Measurements from ENCODE around the gene GRIP1. TPM values are rescaled to one million over a fixed set of nuclear protein-coding genes. Genes with fewer than 3 reads are reported as not detected.

Gene GRIP1
- total RNA-seq, 1 donor from 2014 or later = 4.2 TPM

DNA sequence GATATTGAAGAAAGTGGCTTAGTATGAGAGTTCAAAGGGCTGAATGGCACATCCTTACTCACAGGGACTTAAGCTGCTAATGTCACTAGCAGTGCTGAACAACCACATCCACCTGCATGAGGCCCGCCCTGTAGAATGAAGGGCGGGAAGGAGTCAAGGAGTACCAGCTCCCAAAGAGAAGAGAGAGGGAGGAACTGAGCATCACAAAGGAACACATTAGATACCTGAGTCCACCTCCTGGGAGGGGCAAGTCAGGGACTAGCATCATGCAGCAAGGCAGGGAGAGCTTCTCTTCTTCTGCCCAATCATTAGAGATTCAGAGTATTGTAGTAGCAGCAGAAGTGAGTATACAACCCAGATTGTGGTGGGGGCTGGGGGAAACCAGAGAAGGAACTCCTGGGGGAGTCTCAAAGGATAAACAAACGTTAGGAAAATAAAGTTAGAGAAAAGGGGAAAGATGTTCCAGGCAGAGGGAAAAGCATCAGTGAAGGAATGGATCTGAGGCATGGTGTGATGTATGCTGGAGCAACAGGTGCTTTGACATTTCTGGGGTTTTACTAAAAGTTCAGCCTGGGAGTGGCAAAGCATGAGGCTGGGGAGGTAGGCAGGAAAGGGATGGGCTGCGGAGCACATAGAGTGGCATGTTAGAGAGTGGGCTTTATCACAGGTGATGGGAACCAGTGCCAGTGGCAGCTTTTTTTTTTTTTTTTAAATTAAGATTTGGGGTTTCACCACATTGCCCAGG lies 21.0 kb upstream of the GRIP1 start:
- TF ChIP-seq POLR2A (IDR thresholded peaks at IDR 0.05) (no peak), POLR2AphosphoS5 (IDR thresholded peaks at IDR 0.05; ENCODE audit: insufficient read depth in 1 of 2, low read depth in 1 of 2) (no peak)
- TF ChIP-seq, protein P1, sequence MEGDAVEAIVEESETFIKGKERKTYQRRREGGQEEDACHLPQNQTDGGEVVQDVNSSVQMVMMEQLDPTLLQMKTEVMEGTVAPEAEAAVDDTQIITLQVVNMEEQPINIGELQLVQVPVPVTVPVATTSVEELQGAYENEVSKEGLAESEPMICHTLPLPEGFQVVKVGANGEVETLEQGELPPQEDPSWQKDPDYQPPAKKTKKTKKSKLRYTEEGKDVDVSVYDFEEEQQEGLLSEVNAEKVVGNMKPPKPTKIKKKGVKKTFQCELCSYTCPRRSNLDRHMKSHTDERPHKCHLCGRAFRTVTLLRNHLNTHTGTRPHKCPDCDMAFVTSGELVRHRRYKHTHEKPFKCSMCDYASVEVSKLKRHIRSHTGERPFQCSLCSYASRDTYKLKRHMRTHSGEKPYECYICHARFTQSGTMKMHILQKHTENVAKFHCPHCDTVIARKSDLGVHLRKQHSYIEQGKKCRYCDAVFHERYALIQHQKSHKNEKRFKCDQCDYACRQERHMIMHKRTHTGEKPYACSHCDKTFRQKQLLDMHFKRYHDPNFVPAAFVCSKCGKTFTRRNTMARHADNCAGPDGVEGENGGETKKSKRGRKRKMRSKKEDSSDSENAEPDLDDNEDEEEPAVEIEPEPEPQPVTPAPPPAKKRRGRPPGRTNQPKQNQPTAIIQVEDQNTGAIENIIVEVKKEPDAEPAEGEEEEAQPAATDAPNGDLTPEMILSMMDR (IDR thresholded peaks at IDR 0.05) = no peak
- intact Hi-C loops (cut with DNase I) = loop anchor here (10.0 kb wide), 1 partner anchor 445 kb away; no protein-coding TSS in a partner anchor
- H3K9me3 ChIP-seq = no peaks in the 10 kb centered on the region
- no peak for DNase-seq (ENCODE audit: extremely low spot score in 2 of 2)
- no peaks in the 10 kb centered on the region for H3K4me1 ChIP-seq
- no peak overlapping the region for H3K27ac ChIP-seq
- no peaks in the 10 kb centered on the region for H3K27me3 ChIP-seq
- no peaks in the 10 kb centered on the region for H3K36me3 ChIP-seq
- no peak overlapping the region for H3K4me3 ChIP-seq

DNA sequence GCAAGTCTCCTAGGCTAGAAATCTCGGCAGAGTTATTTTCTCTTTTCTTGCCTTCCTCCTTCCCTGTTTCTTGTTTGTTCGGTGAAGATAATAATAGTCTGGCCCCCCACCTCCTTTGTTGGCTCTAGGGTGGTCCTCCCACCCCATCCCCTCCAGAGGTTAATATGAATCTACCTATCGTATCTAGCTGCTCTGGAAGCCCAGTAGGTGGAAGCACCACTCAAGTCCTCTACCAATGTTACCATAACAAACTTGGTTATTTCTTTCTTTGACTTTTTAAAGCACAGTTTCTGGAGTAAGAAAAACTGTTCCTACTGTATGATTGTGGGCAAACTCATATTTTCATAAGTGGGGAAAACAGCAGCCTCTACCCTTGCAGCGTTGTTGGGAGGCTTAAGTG lies 19.7 kb upstream of the GRIP1 start:
- TF ChIP-seq POLR2A (IDR thresholded peaks at IDR 0.05) = no peak
- TF ChIP-seq POLR2AphosphoS5 (IDR thresholded peaks at IDR 0.05; ENCODE audit: insufficient read depth in 1 of 2, low read depth in 1 of 2) = no peak
- TF ChIP-seq, protein P1 (IDR thresholded peaks at IDR 0.05) = no peak
- Histone ChIP-seq H3K4me3 (no peak overlapping the region), H3K27me3 (no peaks in the 10 kb centered on the region), H3K36me3 (no peaks in the 10 kb centered on the region), H3K4me1 (no peaks in the 10 kb centered on the region), H3K27ac (no peak overlapping the region), H3K9me3 (no peaks in the 10 kb centered on the region)
- intact Hi-C loops (cut with DNase I) = loop anchor here (10.0 kb wide), 1 partner anchor 444 kb away; no protein-coding TSS in a partner anchor
- no peak for DNase-seq (ENCODE audit: extremely low spot score in 2 of 2)

DNA sequence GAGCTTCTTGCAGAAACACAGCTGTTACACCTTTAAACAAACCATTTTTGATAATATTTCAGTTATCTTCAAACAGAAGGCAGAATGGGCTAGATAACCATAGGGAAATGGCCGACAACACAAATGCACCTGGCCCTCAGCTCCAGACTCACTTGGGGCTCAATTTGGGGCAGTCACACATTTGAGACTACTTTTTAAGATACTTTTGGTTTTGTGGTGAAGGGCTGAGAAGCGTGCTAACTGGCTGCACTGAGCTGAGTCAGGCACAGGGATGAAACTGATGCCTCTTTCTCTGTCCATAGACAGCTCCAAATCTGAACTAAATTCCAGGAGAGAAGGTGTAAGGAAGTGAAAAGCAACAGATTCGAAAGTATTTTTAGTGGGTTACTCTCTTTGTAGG lies 18.5 kb upstream of the GRIP1 start:
- no peaks in the 10 kb centered on the region for H3K9me3 ChIP-seq
- H3K4me1 ChIP-seq = no peaks in the 10 kb centered on the region
- no peak overlapping the region for H3K27ac ChIP-seq
- H3K27me3 ChIP-seq = no peaks in the 10 kb centered on the region
- no peak for DNase-seq (ENCODE audit: extremely low spot score in 2 of 2)
- no peak overlapping the region for H3K4me3 ChIP-seq
- intact Hi-C loops (cut with DNase I) = loop anchor here (10.0 kb wide), 1 partner anchor 443 kb away; no protein-coding TSS in a partner anchor
- H3K36me3 ChIP-seq = no peaks in the 10 kb centered on the region
- no peak for TF ChIP-seq POLR2AphosphoS5 (IDR thresholded peaks at IDR 0.05; ENCODE audit: insufficient read depth in 1 of 2, low read depth in 1 of 2)
- TF ChIP-seq POLR2A (IDR thresholded peaks at IDR 0.05) = no peak
- TF ChIP-seq, protein P1 (IDR thresholded peaks at IDR 0.05) = no peak

DNA sequence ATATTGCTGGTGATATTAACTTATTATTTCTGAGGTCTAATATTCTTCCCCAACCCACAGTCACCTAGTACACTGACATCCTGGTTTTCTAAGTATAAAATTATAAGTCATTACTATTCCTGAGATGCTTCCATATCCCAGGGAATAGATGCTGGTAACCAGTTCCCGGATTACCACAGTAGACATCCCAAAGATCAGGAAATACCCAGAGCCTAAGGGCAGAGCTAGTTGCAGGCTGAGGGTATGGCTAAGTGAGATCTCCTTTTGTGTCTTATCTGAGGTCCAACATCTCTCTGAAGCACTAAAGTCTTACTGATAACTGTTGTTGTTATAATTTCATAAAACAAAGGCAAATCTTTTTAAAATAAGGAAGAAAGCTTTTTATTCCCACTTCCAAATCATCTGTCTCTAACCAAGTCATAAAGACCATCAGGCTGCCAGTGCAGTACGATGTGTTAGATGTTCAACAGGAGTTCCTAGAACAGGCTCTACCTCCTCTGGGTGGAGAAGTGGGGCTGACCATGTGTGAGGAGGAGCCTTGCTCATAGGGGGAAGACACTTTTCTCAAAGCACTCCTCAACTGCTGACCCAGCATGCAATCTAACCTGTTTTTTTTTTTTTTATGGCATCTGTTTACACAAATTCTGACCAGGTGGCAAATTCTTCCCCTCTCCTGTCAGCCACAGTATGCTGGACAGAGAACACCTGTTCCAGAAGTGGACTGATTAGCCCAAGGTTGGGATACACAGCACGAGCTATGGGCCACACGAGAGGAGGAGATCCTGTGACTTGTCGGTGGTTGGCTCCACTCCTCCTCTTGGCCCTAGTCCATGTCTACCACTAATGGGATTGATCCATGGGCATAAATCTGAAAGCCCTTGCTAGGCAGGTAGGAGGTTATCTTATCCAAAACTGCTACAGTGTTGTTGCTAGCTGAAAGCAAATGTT lies 16.1 kb upstream of the GRIP1 start:
- TF ChIP-seq, protein P1 (IDR thresholded peaks at IDR 0.05) = no peak
- TF ChIP-seq POLR2AphosphoS5 (IDR thresholded peaks at IDR 0.05; ENCODE audit: insufficient read depth in 1 of 2, low read depth in 1 of 2) (no peak), POLR2A (IDR thresholded peaks at IDR 0.05) (no peak)
- intact Hi-C loops (cut with DNase I) = loop anchor here (10.0 kb wide), 1 partner anchor 440 kb away; no protein-coding TSS in a partner anchor
- Histone ChIP-seq H3K9me3 (no peaks in the 10 kb centered on the region), H3K27ac (no peak overlapping the region), H3K4me3 (no peak overlapping the region), H3K36me3 (no peaks in the 10 kb centered on the region), H3K4me1 (no peaks in the 10 kb centered on the region), H3K27me3 (no peaks in the 10 kb centered on the region)
- DNase-seq (ENCODE audit: extremely low spot score in 2 of 2) = no peak

Measured in vagina (tissue), 2 donors.